ENCODE data around the gene RAD9A.
A peak's percentile ranks its signal among the peaks of the same experiment; 100 is the strongest.

Gene RAD9A

DNA sequence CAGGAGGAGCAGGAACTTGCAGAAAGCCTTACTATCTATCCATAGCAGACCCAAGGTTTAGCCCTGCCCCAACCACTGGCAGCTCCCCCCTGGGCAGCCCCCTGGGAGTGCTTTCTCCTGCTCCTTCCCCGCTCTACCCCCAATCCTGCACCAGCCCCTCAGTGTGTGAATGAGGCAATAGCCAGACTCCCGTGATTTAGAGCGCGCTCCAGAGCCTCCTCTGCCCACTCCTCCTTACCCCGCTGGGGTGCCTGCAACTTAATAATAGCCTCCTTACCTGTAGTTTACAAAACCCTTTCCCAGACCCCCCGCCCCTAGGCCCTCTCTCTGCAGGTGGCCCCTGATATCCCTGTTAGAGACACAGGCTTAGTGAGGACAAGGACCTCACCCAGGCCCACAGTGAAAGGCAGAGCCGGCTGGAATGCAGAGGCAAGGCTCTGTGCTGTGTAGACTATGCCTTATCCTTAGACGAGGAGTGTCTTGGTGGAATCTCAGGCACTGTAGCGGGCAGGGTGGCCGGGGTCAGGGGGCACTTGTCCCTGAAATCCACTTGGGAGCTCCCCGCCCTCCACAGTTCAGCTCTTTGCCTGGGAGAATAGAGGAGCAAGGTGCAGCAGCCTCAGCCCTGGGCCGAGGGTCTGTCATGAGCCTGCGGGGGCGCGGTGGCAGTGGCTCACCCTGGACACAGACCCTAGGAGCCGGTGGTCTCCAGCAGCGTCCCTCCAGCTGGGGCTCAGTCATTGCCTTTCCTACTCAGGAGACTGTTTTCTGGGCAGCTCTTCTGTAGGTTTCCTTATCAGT, 19.4 kb downstream of the RAD9A start:
- TF ChIP-seq CSDC2 (CRISPR knock-in tag; IDR thresholded peaks at IDR 0.05) (no peak), ZNF8 (CRISPR knock-in tag; IDR thresholded peaks at IDR 0.05) (no peak), POU6F1 (CRISPR knock-in tag; IDR thresholded peaks at IDR 0.05; ENCODE audit: borderline replicate concordance, low read depth) (no peak), BACH2 (CRISPR knock-in tag; IDR thresholded peaks at IDR 0.05; ENCODE audit: borderline replicate concordance) (no peak), CSRNP3 (CRISPR knock-in tag; IDR thresholded peaks at IDR 0.05) (no peak), ZFP30 (CRISPR knock-in tag; IDR thresholded peaks at IDR 0.05) (no peak), PPARA (CRISPR knock-in tag; IDR thresholded peaks at IDR 0.05; ENCODE audit: borderline replicate concordance) (no peak), ZNF565 (CRISPR knock-in tag; conservative IDR thresholded peaks at IDR 0.05; ENCODE audit: low read depth) (no peak)
- TF ChIP-seq, protein P1, sequence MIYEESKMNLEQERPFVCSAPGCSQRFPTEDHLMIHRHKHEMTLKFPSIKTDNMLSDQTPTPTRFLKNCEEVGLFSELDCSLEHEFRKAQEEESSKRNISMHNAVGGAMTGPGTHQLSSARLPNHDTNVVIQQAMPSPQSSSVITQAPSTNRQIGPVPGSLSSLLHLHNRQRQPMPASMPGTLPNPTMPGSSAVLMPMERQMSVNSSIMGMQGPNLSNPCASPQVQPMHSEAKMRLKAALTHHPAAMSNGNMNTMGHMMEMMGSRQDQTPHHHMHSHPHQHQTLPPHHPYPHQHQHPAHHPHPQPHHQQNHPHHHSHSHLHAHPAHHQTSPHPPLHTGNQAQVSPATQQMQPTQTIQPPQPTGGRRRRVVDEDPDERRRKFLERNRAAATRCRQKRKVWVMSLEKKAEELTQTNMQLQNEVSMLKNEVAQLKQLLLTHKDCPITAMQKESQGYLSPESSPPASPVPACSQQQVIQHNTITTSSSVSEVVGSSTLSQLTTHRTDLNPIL (CRISPR knock-in tag; IDR thresholded peaks at IDR 0.05; ENCODE audit: low read depth), result no peak
- no peak for ATAC-seq

DNA sequence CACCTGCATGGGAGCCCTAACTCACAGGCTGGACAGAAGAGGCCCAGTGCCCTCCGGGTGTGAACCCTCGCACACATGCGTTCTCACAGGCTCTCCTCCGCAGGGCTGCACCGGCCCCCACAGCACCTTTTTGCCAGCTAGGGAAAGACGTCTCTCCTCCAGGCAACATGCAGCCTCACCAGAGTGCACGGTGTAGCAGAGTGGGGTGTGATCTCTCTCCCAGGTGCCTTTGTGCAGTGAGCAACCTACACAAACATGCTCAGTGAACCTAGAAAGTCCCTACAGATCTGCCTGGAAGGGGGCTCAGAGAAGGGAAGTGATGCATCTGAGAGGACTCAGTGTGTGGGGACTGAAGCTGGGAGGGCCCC, 20.0 kb downstream of the RAD9A start:
- ATAC-seq, result no peak
- TF ChIP-seq ZFP3 (CRISPR knock-in tag; IDR thresholded peaks at IDR 0.05) (no peak), PPARA (CRISPR knock-in tag; IDR thresholded peaks at IDR 0.05; ENCODE audit: borderline replicate concordance) (no peak), ARNTL (CRISPR knock-in tag; IDR thresholded peaks at IDR 0.05; ENCODE audit: borderline replicate concordance, low read depth) (no peak), ISL1 (CRISPR knock-in tag; IDR thresholded peaks at IDR 0.05) (no peak), CSRNP3 (CRISPR knock-in tag; IDR thresholded peaks at IDR 0.05) (no peak), TOX (CRISPR knock-in tag; IDR thresholded peaks at IDR 0.05; ENCODE audit: borderline replicate concordance) (no peak), ZNF565 (CRISPR knock-in tag; conservative IDR thresholded peaks at IDR 0.05; ENCODE audit: low read depth) (no peak), RARB (CRISPR knock-in tag; IDR thresholded peaks at IDR 0.05) (no peak)

- TF ChIP-seq ZNF565 (CRISPR knock-in tag; conservative IDR thresholded peaks at IDR 0.05; ENCODE audit: low read depth) (no peak), RARB (CRISPR knock-in tag; IDR thresholded peaks at IDR 0.05) (no peak), ZNF70 (CRISPR knock-in tag; IDR thresholded peaks at IDR 0.05) (no peak), ZC3H10 (CRISPR knock-in tag; IDR thresholded peaks at IDR 0.05) (no peak)
- TF ChIP-seq, protein P1 (CRISPR knock-in tag; IDR thresholded peaks at IDR 0.05; ENCODE audit: low read depth), result no peak
- no peak for ATAC-seq
Measured at GRCh38 chr11:67412495-67413179, 20.9 kb downstream of the RAD9A start.

DNA sequence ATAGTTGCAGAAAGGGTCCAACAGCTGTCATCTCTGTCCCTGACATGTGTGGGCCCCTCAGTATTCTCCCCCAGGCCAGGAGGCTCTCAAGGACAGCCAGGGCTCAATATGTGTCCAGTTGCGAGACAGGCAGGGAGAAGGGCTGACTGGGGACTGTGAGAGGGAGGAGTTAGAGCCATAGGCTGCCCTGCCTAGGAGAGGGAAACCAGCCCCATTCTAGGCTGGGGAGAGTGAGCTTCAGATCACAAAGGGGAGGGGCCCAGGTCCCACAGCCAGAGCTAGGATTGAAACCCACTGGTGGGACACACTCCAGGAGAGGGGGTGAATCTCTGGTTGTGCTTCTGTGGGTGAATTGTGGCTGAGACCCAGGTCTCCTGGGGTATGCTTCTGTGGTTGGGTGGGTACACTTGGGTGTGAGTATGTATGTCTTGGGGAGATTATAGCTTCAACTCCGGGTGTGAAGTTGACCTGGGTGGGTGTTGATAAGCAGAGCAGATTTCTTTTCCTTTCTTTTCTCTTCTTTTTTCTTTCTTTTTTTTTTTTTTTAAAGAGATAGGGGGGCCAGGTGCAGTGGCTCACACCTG, 21.6 kb downstream of the RAD9A start:
- peak; percentile 10; the same call in 1 of the 3 replicates for ATAC-seq
- TF ChIP-seq ZNF70 (CRISPR knock-in tag; IDR thresholded peaks at IDR 0.05) (no peak), TOX (CRISPR knock-in tag; IDR thresholded peaks at IDR 0.05; ENCODE audit: borderline replicate concordance) (no peak), CSRNP3 (CRISPR knock-in tag; IDR thresholded peaks at IDR 0.05) (no peak), TCF4 (CRISPR knock-in tag; IDR thresholded peaks at IDR 0.05; ENCODE audit: borderline replicate concordance) (no peak), ESRRG (CRISPR knock-in tag; IDR thresholded peaks at IDR 0.05) (no peak)
